Spinal cord (tissue), 10 donors: ENCODE measurements around the gene LRATD1. TPM values are rescaled to one million over a fixed set of nuclear protein-coding genes. Genes with fewer than 3 reads are reported as not detected.

ENCODE experiments used
- DNase-seq, 6 donors: peaks; one replicate each; pipeline versions ENCODE4 v3.0.0 to v3.0.0-alpha.2; 2013 to 2015; ENCODE audit warnings: low spot score in 6 of 6, low read depth in 4 of 6
- H3K27ac ChIP-seq: one replicate; pipeline ENCODE4 v1.5.1; 2013; ENCODE audit warnings: low read depth, low read length, control low read depth
- H3K27me3 ChIP-seq: one replicate; pipeline ENCODE4 v1.6.1; 2013; ENCODE audit warnings: low read length; ENCODE audit not compliant: control insufficient read depth, insufficient read depth
- H3K36me3 ChIP-seq: one replicate; pipeline ENCODE4 v1.6.1; 2013; ENCODE audit warnings: low read length; ENCODE audit not compliant: control insufficient read depth, insufficient read depth
- H3K4me1 ChIP-seq: one replicate; pipeline ENCODE4 v1.6.1; 2013; ENCODE audit warnings: low read length; ENCODE audit not compliant: control insufficient read depth, insufficient read depth
- H3K4me3 ChIP-seq: one replicate; pipeline ENCODE4 v1.5.1; 2013; ENCODE audit warnings: low read depth, low read length, control low read depth
- H3K9me3 ChIP-seq: one replicate; pipeline ENCODE4 v1.6.1; 2013; ENCODE audit warnings: low read length; ENCODE audit not compliant: control insufficient read depth, insufficient read depth
- WGBS: methylation state at CpG from one replicate; pipeline ENCODE4 v1.1.5; 2013; ENCODE audit warnings: missing lambda C conversion rate; ENCODE audit not compliant: insufficient coverage; 5-methylcytosine and 5-hydroxymethylcytosine counted together
- long read RNA-seq, 4 donors: transcript quantifications; one replicate each; lab custom pipeline, GENCODE V29; 2026
- polyA plus RNA-seq, 2 donors: library from polyadenylated mRNA; unstranded; fragments of 120-200 nt; gene quantifications; one replicate each; pipeline ENCODE4 v1.2.1, GENCODE V29; 2013; ENCODE audit not compliant: insufficient read length in 2 of 2
- total RNA-seq, 2 donors: library from RNA; depleted of rRNA in 1 of 2; stranded (reverse); fragments of 120-200 nt in 1 of 2; fragments of >200 nt in 1 of 2; gene quantifications; one replicate each; pipeline versions ENCODE4 v1.2.3 to v1.2.4, GENCODE V29; 2013 to 2014
- donor health status: healthy.

The LRATD1 gene, protein sequence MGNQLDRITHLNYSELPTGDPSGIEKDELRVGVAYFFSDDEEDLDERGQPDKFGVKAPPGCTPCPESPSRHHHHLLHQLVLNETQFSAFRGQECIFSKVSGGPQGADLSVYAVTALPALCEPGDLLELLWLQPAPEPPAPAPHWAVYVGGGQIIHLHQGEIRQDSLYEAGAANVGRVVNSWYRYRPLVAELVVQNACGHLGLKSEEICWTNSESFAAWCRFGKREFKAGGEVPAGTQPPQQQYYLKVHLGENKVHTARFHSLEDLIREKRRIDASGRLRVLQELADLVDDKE
- 10 to 100 TPM; 15.8 to 29.4 TPM for total RNA-seq
- 10 to 100 TPM; 54.8 to 66.8 TPM for polyA plus RNA-seq
- long read RNA-seq, donor 1, full-length matches to known transcripts = 9 of 9 reads
- long read RNA-seq, donor 1, partial matches to known transcripts = 0 of 9 reads
- long read RNA-seq, donor 1, other reads (novel, unspliced or antisense) = 0 of 9 reads
- long read RNA-seq, donor 2, full-length matches to known transcripts = 5 of 5 reads
- long read RNA-seq, donor 2, partial matches to known transcripts = 0 of 5 reads
- long read RNA-seq, donor 2, other reads (novel, unspliced or antisense) = 0 of 5 reads
- long read RNA-seq, donor 3, full-length matches to known transcripts = 3 of 16 reads
- long read RNA-seq, donor 3, partial matches to known transcripts = 13 of 16 reads
- long read RNA-seq, donor 3, other reads (novel, unspliced or antisense) = 0 of 16 reads
- long read RNA-seq, donor 4, full-length matches to known transcripts = 2 of 8 reads
- long read RNA-seq, donor 4, partial matches to known transcripts = 6 of 8 reads
- long read RNA-seq, donor 4, other reads (novel, unspliced or antisense) = 0 of 8 reads

DNA sequence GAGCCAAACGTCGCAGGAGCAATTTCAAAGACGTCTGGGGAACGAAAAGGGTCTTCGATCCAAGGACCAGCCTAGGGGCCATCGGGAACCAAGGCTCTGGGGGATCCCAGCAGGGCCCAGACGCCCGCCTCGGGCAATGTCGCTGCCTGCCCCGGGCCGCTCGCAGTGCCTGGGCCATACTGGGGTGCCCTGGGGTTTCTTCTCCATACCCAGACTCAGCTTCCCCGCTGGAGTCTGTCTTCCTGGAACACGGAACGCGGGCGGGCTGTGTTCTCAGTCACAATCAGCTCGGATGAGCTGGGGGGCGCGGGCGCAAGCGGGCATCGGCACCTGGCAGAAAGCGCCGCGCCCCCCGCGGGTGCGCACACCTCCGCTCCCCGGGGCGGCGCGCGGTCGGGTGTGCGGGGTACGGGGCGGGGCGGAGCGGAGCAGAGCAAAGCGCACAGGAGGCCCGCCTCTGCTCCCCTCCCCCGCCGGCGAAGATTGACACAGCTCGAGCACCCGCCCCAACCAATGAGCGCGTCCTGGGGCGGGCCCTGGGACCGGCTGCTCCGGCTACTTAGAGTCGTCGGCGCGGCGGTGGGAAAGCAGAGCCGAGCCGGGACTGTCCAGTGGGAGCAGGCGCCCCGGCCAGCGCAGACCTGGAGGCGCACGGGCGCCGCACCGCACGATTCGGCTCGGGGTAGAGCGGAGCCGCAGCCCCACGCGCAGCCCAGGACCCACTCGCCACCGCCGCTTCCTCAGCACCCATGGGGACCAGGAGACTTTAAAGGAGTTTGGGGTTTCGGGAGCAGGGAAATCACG, at the start of gene LRATD1:
LRATD1 (plus strand) TSS at position 585 of the 804 bp plus-strand sequence. CDS start 1,263 bp downstream, outside the sequence.
- H3K4me1 ChIP-seq = peaks cover 32% of the 10 kb centered on the region
- WGBS = 1% methylated on average over 80 of the region's 81 CpGs
- peak within 1 kb of the TSS; percentile 64 for H3K27ac ChIP-seq
- DNase-seq = peak in 5 of 6 donors; percentile 84 to 98 (median 91)
- H3K9me3 ChIP-seq = no peaks in the 10 kb centered on the region
- peaks cover 18% of the 10 kb centered on the region for H3K27me3 ChIP-seq
- peaks cover 7% of the 10 kb centered on the region for H3K36me3 ChIP-seq
- H3K4me3 ChIP-seq = peak within 1 kb of the TSS; percentile 76

DNA sequence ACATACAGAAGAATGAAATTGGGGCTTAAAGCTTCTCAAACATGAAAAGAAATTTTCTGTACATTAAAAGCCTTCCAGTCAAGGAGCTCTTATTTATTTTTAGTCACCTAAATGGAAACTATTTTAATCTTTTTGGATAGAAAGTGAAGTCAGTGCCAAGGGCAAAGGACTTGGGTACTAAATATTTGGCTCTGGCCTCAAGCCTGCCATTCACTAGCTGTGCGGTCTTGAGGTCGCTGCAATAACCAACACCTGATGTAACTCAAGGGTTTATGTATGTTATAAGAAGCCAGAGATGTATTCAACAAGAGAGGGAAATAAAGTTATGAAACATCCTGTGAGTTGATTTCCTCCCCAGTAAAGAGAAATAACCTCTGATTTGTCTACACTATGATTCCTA, 49.5 kb upstream of the LRATD1 start:
- DNase-seq = no peak
- H3K27ac ChIP-seq = no peak overlapping the region
- no peaks in the 10 kb centered on the region for H3K4me1 ChIP-seq
- H3K36me3 ChIP-seq = no peaks in the 10 kb centered on the region
- no peaks in the 10 kb centered on the region for H3K27me3 ChIP-seq
- no CpG with 5 or more reads among the region's 2 CpGs for WGBS
- no peak overlapping the region for H3K4me3 ChIP-seq
- no peaks in the 10 kb centered on the region for H3K9me3 ChIP-seq

DNA sequence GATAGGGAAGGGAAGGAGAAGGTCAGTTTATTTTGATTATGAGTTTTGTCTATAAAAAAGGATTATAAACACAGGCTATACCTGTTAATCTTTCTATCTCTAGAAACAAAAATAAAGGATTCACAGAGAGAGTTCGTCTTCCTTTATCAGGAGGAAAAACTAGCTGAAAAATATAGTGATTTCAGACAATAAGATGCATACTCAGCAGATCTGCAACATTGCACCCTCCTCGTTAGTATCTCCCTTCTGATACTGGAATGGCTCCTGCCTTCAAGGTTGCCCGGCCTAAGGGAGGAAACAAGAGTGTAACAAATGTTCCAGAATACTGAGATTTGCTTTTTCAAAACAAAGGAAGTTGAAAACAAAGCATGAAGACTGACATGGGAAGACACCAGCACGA, 48.7 kb upstream of the LRATD1 start:
- no peak for DNase-seq
- H3K4me3 ChIP-seq = no peak overlapping the region
- 63% methylated on average over 3 of the region's 4 CpGs for WGBS

DNA sequence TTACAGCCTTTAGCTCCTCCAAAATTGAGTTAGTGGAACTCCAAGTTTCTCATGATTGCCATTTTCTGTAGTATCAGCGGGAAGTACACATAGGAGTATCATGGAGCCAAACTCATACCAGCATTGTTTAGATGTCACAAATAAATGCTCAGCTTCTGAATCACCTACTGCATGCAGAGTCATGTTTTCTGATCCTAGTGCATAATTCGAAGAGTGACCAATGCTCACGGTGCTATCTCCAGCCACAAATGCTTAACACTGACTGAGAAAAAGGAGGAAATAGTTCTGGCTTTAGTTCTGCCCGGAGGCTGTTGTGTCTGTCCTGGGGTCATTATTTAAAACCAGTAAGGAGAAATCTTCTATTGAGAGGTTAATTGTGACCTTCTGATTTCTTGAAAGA, 45.4 kb upstream of the LRATD1 start:
- H3K27me3 ChIP-seq = no peaks in the 10 kb centered on the region
- no peak overlapping the region for H3K27ac ChIP-seq
- H3K9me3 ChIP-seq = no peaks in the 10 kb centered on the region
- WGBS = no CpG with 5 or more reads among the region's 4 CpGs
- H3K4me3 ChIP-seq = no peak overlapping the region
- no peaks in the 10 kb centered on the region for H3K36me3 ChIP-seq
- no peaks in the 10 kb centered on the region for H3K4me1 ChIP-seq
- no peak for DNase-seq

More for the DNA sequence above, 48.7 kb upstream of the LRATD1 start:
- Histone ChIP-seq H3K36me3 (no peaks in the 10 kb centered on the region), H3K27me3 (no peaks in the 10 kb centered on the region), H3K27ac (no peak overlapping the region), H3K4me1 (no peaks in the 10 kb centered on the region), H3K9me3 (no peaks in the 10 kb centered on the region)

DNA sequence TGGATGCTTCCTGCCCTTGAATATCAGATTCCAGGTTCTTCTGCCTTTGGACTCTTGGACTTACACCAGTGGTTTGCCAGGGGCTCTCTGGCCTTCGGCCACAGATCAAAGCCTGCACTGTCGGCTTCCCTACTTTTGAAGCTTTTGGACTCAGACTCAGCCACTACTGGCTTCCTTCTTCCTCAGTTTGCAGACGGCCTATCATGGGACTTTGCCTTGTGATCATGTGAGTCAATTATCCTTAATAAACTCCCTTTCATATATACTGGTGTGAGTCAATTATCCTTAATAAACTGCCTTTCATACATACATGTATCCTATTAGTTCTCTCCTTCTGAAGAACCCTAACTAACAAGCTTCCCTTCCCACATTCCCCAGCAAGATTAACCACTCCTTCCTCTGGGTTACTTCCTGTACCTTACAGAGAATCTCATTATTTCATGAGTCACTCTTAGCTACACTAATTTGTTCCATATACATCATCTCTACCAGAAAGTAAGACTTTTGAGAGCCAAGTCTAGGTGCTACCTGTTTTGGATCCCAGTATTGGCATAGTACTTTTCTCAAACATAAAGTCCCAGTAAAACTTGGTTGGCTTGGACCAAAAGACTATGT, 31.3 kb upstream of the LRATD1 start:
- no peak for DNase-seq
- H3K4me1 ChIP-seq = no peaks in the 10 kb centered on the region
- no peaks in the 10 kb centered on the region for H3K27me3 ChIP-seq
- H3K4me3 ChIP-seq = no peak overlapping the region
- WGBS = 100% methylated on average over 2 of the region's 3 CpGs
- no peak overlapping the region for H3K27ac ChIP-seq
- H3K9me3 ChIP-seq = no peaks in the 10 kb centered on the region
- no peaks in the 10 kb centered on the region for H3K36me3 ChIP-seq

DNA sequence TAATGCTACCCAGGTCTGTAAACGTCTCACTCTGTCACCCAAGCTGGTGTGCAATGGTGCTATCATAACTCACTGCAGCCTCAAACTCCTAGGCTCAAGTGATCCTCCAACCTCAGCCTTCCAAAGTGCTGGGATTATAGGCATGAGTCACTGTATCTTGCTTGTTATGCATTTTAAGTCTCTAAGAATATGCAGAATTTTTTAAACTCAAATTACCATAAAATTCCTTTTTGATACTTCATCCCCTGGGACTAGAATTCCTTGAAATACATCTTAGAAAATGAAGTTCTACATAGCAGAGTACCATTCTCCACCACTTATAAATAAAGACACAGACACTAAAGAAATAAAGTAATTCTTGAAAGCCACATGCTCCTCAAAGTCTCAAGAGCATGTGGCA, 30.2 kb upstream of the LRATD1 start:
- Histone ChIP-seq H3K36me3 (no peaks in the 10 kb centered on the region), H3K27me3 (no peaks in the 10 kb centered on the region), H3K4me3 (no peak overlapping the region), H3K27ac (no peak overlapping the region), H3K4me1 (no peaks in the 10 kb centered on the region), H3K9me3 (no peaks in the 10 kb centered on the region)
- no peak for DNase-seq
- 100% methylated on average over 1 of the region's 1 CpG for WGBS

DNA sequence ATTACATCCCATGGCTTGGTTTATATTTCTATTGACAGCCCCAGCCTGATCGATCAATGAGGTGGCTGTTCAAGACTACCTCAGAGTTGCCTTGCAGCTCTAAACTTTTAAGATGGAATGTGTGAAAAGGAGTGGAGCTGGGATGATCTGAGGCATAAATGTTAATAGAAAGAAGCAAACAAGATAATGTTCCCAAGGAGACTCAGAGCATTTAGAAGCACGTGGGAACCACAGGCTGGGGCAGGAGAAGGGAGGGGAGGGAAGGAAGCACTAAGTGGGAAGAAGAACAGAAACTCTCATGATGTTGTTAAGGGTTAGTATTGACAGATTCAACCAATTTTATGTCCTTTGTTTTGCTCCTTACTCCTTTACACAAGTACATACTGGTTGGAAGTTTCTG, 28.8 kb upstream of the LRATD1 start:
- no peak overlapping the region for H3K4me3 ChIP-seq
- no peak overlapping the region for H3K27ac ChIP-seq
- no peaks in the 10 kb centered on the region for H3K27me3 ChIP-seq
- H3K9me3 ChIP-seq = no peaks in the 10 kb centered on the region
- no peaks in the 10 kb centered on the region for H3K36me3 ChIP-seq
- H3K4me1 ChIP-seq = no peaks in the 10 kb centered on the region
- no peak for DNase-seq
- WGBS = no CpG with 5 or more reads among the region's 2 CpGs

DNA sequence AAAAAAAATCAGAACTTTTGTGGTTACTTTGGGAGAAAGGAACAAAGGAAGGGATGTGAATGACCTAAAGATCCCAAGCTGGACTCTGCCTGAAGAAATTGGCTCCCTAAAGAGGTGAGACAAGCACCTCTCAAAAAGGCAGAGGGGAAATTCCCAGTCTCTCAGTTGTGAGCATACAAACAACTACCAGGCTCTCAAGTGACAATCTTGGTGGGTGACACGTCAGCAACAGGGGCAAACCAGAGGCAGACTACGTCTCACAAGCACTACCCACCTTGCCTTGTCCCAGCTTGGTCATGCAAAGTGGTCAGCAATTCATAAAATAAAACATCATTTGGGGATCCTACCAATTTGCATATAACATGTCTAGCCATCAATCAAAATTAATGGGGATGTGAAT, 24.3 kb upstream of the LRATD1 start:
- no peaks in the 10 kb centered on the region for H3K9me3 ChIP-seq
- no peak overlapping the region for H3K27ac ChIP-seq
- H3K4me3 ChIP-seq = no peak overlapping the region
- H3K27me3 ChIP-seq = no peaks in the 10 kb centered on the region
- H3K36me3 ChIP-seq = no peaks in the 10 kb centered on the region
- no peaks in the 10 kb centered on the region for H3K4me1 ChIP-seq
- no CpG with 5 or more reads among the region's 2 CpGs for WGBS
- no peak for DNase-seq

DNA sequence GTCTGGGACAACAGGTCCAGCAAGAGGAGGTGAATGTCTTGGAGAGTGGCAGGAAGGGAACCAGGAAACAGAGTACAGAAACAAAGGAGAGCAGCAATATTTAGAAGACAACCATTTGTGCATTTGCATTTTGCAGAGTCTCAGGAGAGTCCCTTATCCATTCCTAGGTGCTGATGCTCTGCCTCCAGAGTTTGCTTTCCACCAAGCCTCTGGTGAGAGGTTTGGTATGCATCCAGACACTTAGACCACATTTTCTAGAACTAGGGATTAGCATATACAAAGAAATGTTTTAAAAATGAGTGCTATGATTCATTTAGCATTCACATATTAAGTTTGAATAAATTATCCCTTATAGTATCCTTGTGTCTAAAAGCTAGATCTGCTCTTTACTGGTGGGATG, 18.5 kb upstream of the LRATD1 start:
- DNase-seq = no peak
- Histone ChIP-seq H3K4me3 (no peak overlapping the region), H3K27me3 (no peaks in the 10 kb centered on the region), H3K36me3 (no peaks in the 10 kb centered on the region), H3K27ac (no peak overlapping the region), H3K9me3 (no peaks in the 10 kb centered on the region), H3K4me1 (no peaks in the 10 kb centered on the region)
